HG03060 (cell line): Measurements from ENCODE around the gene NXPE3.
"Not testable (repeated sequence)": the region's sequence is repeated elsewhere in the genome, so short reads cannot be mapped to it uniquely, and the experiment has no call there.

Source experiments
- ATAC-seq: cut with Tn5 transposase; IDR thresholded peaks from one replicate; pipeline ENCODE4 v1.9.1; 2021; ENCODE audit warnings: low read depth, moderate number of reproducible peaks; ENCODE audit not compliant: unreplicated experiment

The NXPE3 gene

DNA sequence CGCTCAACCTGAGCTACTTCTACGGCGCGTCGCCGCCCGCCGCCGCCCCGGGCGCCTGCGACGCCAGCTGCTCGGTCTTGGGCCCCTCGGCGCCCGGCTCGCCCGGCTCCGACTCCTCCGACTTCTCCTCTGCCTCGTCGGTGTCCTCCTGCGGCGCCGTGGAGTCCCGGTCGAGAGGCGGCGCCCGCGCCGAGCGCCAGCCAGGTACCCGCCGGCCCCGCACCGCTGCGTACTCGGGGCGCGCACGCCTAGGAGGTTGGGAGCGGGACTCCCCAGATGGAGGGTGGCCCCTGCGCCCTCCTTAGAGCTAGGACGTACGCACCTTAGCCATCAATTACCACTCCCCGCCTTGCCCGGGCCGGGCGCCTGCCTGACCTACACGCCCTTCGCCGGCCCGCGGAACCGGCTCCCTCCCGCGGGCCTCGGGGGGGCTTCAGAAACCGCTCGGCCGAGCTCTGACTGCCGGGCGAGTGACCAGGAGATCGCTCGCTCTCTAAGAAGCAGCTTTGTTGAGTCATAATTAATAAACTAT is 70.8 kb downstream of the NXPE3 start:
- ATAC-seq: peak; percentile 11

DNA sequence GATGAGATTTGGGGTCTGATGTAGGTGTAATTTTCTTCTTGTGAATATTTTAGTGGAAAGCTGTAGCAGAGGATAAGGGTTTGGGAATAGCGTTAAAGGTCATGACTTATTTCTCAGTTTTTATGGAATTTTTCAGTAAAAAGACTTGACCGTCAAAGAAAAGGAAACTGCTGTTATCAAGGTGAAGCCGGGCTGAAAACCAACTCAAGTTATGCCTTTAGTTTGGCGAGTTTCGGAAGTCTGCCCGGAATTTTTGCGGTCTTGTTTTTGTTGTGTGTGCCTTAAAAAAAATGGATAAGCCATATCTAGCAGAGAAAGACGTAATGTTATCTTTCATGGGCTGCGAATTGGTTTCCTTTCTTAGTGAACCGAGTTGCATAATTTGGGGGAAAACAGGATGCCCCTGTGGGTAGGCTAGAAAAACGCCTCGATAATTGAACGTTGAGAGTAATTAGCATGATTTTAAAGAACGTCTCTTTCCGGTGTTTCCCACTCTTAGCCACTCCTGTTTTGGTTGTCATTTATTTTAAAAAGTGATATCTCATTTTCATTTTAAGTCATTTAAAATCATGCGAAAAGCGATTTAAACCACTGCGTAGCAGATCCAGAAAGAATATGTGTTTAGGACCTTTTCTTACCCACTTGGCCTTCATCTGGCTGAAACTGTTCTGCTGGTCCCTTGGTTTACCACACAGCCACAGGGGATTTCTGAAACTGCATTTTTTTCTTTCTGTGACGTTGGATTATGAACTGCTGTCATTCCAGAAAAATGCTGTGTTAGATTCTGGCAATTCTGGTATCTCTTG is 71.4 kb downstream of the NXPE3 start:
- ATAC-seq: no peak

DNA sequence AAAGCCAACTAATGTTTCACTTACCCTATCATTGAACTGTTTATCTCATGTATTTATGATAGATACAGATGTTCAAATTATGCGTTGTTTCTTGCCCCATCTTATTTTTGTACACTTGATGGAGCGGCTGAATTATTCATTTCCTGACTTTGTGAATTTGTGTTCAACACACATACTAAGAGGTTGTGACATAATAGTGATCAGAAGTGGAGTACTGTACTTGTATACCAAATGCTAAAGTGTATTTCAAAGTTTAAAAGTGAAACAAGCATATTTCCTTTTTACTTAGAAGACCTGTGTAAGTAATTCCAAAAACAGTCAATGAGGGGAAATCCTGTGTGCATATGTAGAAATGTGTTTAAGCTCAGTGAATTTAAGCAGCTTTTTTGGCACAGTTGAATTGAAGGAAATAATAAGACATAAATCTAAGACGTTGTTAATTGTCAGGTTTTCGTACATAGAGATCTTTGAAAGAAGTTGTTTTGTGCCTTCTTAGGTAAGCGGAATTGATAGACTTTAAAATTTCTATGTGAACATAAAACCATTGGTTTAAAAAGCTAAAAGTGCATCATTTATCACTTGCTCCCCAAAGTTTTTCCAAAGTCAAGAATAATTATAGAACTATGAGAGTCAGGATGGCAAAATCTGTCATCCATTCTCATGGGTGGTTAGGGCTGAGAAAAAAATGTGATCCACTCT is 72.2 kb downstream of the NXPE3 start:
- no peak for ATAC-seq

DNA sequence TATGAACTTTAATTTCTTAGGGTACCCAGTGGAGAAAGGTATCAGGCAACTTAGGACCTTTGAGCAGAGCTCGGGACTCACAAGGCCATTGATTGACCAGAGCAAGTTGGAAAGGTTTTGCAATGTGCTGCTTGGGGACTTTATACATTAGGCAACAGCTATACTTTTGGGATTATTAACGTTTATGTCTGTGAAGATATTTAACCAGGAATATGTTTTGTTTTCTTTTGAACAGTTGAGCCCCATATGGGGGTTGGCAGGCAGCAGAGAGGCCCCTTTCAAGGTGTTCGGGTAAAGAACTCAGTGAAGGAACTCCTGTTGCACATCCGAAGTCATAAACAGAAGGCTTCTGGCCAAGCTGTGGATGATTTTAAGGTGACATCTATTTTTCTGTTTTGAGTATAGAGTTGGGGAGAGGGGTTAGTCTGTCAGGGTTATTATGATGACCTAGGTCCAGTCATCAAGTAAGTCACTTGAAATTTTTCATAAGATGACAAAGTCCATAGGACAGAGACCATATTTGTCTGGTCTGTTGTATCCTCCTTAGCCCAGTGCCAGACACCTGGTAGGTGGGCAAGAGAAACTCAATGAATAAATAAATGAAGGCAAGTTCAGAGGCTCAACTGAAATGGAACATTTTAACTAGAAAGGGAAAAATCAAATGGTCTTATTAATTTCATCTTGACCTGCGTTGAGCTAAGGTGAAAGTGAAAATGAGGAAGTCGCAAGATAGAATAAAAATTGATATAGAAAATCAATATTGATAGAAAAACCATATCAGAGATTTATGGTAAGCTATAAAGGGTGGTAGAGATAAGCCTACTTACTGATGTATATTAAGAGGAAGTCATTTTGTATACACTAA is 73.1 kb downstream of the NXPE3 start:
- ATAC-seq: no peak

DNA sequence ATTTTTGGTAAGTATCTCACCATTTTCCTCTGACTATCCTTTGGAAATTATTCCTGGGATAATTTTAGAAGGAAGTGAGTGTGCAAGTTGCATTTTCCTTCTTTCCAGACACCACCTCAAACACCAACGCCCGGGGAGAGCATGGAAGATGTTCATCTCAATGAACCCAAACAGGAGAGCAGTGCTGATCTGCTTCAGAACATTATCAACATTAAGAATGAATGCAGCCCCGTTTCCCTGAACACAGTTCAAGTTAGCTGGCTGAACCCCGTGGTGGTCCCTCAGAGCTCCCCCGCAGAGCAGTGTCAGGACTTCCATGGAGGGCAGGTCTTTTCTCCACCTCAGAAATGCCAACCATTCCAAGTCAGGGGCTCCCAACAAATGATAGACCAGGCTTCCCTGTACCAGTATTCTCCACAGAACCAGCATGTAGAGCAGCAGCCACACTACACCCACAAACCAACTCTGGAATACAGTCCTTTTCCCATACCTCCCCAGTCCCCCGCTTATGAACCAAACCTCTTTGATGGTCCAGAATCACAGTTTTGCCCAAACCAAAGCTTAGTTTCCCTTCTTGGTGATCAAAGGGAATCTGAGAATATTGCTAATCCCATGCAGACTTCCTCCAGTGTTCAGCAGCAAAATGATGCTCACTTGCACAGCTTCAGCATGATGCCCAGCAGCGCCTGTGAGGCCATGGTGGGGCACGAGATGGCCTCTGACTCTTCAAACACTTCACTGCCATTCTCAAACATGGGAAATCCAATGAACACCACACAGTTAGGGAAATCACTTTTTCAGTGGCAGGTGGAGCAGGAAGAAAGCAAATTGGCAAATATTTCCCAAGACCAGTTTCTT is 74.2 kb downstream of the NXPE3 start:
- ATAC-seq: no peak

DNA sequence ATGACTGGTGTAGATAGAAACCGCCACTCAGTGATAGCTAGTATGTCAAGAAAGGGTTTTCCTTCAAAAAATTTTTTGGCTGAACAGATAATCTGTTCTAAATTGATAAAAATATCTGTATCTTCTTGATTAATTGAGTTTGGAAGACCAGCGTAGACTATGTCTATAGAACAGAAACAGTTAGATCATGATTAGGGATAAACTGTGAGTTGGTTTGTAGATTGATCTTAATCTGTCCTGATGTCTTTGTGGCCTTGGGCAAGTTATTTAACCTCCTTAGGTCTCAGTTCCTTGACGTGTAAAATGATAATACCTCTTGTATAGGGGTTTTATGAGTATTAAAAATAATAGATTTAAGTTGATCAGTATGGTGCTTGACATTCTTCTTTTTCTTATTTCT is 75.0 kb downstream of the NXPE3 start:
- no peak for ATAC-seq

DNA sequence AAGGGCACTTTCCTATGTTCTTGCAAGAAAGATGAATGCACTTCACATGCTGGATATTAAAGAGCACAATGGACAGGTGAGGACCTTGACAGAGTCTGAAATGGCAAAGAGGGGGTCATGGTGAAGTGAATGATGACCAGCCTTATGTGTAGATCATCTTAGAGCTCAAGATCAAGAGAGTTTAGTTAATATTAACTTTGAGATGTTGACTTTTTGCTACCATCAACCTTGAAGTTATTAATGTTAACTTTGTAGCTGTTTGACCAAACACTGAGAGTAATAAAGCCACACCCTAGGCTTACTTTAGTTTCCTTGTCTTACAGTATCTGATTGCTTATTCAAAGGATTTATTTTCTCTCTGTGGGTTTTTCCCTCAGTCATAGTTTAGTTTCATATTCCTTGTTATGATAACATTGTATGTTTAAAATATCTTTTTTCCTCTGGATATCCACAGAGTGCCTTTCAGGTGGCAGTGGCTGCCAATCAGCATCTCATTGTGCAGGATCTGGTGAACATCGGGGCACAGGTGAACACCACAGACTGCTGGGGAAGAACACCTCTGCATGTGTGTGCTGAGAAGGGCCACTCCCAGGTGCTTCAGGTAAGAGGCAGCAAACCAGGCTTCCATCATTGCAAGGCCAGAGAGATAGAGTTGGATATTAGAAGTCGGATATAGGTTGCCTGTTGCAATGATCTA is 75.7 kb downstream of the NXPE3 start:
- ATAC-seq: no peak

DNA sequence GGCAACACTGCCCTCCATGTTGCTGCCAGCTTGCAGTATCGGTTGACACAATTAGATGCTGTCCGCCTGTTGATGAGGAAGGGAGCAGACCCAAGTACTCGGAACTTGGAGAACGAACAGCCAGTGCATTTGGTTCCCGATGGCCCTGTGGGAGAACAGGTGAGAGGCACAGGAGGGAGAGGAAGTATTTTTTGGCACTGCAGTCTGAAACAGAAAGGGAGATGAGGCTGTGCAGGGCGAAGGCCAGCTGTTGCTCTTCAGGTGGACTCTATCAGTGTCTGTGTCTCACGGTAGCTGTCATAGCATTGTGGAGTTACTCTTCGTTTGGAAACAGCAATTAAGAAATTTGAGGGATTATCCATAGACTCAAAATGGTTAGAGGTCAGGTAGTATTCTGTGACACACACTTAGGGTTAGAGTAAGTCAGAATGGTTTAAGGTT is 78.3 kb downstream of the NXPE3 start:
- no peak for ATAC-seq

DNA sequence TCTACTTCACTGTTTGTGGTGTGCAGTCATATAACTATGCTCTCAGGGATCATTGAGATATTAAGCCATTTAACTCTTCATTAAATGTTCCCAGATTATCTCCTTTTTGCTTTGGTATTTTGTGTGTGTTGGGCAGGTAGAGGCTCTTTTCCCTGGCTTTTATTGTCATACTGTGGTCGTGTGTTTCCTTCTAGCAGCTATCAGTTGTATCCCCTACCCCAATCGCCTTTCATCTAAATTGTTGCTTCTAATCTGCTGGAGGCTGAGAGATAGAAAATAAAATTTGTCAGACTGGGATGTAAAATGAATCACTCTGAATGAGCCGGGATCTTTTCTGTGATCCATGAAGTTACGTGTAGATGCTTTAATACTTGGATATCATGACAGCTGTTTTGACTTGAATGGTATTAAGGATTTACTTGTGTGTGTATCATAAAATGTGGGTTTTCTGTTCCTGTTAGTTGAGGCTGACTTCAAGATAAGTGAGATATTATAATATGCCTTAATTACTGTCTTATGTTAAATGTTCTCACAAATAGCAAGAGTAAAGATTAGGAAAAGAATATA is 79.5 kb downstream of the NXPE3 start:
- no peak for ATAC-seq

DNA sequence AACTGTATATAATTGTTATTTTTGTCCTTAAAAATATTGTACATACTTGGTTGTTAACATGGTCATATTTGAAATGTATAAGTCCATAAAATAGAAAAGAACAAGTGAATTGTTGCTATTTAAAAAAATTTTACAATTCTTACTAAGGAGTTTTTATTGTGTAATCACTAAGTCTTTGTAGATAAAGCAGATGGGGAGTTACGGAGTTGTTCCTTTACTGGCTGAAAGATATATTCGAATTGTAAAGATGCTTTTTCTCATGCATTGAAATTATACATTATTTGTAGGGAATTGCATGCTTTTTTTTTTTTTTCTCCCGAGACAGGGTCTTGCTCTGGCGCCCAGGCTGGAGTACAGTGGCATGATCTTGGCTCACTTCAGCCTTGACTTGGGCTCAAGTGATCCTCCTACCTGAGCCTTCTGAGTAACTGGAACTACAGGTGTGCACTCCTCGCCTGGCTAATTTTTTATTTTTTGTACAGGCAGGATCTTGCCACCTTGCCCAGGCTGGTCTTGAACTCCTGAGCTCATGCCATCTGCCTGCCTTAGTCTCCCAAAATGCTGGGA is 81.0 kb downstream of the NXPE3 start:
- ATAC-seq: no peak

DNA sequence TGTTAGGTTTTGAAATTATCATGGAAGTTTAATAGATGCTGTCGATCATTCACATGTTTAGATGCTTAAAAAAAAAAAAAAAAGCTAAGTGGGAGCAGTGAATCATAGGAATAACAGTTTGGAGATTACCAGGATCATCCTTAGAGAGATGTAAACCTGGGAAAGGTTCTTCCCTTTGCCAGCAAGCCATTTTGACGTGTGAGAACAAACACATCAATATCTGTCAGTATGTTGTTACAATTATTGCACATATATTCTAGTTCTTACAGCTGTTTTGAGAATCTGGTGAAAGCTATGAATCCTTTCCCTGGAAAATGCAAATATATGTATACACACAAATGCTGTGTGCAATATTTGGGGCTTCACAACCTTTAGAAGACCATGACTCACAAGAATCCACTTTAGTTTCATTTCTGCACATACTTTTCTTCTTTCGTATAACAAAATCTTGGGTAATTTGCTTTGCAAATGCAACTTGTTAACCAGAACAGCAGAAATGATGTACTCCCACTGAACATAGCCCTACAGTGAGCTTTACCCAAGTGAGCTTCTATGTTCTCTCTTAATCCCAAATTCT is 82.3 kb downstream of the NXPE3 start:
- peak; percentile 51 for ATAC-seq

DNA sequence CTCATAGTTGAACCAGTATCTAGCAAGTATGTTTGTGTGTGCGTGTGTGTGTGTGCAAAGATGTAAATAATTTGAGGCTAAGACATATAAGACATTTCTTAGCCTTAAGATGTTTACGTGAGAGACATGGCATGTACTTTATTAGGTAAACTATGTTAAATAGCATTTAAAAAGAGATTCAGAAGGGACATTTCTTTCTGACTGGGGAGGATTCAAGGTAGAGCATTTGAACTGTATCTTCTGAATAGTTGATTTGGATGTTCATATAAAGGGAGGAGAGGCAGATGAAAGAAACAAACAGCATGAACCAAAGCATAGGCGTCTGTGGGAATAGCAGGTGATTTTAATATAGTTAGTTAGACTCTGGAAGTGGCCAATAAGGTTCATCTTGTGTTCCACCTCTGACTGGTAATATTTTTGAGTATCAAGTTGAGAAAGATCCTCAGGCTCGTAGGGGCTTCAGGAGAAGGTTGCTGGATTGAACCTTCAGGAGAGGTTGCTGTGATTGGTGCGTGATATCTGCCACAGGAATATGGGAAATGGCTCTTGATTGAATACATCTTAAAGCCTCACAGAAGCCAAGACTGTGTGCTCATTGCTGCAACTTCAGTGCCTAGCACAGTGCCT is 82.9 kb downstream of the NXPE3 start:
- no peak for ATAC-seq

DNA sequence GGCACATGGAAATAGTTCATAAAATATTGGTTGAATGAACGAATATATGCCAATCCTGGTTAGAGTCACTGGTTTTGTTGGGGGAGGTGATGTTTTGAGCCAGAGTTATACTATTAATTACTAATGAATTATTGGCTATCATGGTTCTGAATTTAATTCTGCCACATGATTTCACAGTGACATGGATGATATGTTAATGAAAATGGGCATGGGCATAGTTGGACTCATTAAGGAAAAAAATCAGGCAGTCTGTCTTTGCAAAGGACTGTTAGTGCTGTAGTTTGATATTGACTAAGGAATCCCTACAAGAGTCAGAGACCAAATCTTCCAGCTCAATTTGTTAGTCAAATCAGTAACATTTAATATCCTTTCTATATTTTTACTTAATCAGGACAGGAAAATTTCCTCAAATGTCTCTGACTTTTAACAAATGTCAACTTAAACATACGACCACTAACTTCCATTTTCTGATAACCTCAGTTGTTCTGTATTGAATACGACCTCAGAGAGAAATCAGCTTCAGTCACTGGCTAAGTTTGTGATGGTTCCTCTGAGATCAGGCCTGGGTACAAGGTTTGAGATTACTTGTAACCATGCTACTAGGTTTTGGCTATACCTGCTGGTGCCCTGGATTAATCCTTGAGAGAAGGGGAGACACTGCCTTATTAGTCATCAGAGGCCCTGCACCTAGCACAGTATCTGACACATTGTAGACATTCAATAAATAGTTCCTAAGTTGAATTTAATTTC is 83.6 kb downstream of the NXPE3 start:
- no peak for ATAC-seq

DNA sequence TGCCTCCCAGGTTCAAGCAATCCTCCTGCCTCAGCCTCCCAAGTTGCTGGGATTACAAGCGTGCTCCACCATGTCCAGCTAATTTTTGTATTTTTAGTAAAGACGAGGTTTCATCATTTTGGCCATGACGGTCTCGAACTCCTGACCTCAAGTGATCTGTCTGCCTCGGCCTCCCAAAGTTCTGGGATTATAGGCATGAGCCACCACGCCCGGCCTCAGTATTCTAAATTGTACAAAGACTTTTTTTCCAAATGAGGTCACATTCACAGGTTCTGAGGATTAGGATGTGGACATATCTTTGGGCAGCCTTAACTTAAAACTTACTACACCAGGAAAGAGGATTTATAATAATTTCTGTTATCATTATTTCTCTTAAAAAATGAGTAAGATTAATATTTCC is 85.9 kb downstream of the NXPE3 start:
- ATAC-seq: not testable (repeated sequence)

DNA sequence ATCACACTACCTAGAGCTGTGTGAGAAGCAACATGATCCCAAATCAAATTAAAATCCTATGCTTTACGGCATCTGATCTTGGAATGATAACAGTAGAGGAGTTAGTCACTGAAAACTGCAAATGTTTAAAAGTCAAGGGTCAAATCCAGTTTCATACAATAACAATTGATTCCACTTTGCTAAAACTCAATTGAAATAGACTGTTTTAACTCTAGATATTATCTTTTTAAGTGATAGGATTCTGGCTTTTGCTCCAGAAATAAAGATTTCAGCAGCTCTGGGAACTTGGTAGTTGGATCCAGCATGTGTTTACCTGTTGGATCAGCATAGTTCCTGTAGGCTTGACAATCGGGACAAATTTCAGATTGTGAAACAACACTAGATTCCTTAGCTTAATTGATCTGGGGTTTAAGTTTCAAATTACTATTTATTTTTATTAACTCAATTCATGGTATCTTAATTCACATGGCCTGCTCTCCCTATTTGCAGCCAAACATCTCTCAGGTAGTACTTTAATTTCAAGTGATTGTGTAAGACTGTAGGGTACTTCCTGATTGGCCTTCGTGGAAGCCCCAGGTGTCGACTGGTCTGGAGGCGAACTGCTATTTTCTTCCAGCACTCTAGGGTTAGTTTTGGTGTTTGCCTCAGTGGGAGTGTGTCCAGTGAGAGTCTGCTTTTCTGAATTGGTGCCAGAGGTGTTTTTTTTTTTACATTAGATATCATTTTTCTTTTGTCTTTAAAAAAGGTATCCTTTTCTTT is 86.9 kb downstream of the NXPE3 start:
- no peak for ATAC-seq

DNA sequence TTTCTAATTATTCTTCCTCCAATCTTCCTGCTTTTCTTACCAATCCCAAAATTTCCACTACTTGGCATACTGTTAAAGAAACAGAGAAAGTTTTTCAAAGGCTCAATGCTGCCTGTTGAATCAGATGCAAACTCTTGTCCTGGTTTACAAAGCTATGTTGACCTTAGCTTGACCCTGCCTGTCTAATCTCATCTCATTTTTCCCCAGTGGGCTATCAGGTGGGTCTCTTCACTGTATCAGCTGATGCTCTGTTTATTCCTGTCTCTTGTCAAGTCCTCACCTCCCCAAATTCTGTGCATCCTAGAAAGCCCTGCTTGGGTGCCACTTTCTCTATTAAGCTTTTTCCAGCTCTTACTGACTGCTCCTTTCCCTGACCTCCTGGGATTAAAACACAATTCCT is 88.5 kb downstream of the NXPE3 start:
- no peak for ATAC-seq
